Mammary microvascular endothelial cell (primary cell): ENCODE data around the gene F8A2. TPM values are rescaled to one million over a fixed set of nuclear protein-coding genes. Genes with fewer than 3 reads are reported as not detected.

Source experiments
- total RNA-seq: library from RNA; depleted of rRNA; stranded (reverse); fragments of >200 nt; gene quantifications from 2 replicates; pipeline ENCODE4 v1.2.3, GENCODE V29; 2015

The F8A2 gene
- not detected in 2 replicates for total RNA-seq

DNA sequence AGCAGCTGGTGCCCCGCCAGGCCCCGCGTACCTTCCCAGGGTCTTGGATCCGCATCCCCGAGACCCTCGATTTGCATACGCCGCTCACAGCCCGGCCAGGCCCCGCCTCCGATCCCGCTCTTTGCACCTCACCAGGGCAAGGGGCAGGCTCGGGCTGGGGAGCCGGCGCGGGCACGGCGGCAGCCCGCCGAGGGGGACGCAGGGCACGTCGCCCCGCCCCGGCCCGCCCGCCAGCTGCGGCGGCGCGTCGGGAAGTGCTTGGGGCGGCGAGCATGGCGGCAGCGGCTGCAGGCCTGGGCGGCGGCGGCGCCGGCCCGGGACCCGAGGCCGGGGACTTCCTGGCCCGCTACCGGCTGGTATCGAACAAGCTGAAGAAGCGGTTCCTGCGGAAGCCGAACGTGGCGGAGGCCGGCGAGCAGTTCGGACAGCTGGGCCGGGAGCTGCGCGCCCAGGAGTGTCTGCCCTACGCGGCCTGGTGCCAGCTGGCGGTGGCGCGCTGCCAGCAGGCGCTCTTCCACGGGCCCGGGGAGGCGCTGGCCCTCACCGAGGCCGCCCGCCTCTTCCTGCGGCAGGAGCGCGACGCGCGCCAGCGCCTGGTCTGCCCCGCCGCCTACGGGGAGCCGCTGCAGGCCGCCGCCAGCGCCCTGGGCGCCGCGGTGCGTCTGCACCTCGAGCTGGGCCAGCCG lies at the start of gene F8A2:
Gene F8A2, plus strand, starts transcription at position 253 of the 686 bp plus-strand sequence. Its CDS starts 20 bp downstream, at position 273.

GRCh38 chrX:155334486-155335336 lies 47.2 kb upstream of the F8A2 start, which contains the start of gene CLIC2:
Gene CLIC2 (minus strand): TSS chrX:155334614. CDS start chrX:155334427, 187 bp downstream.

Other genes starting within 250 kb of the F8A2 start
- 60.2 and 85.3 TPM in 2 replicates for gene VBP1, start 165.6 kb upstream of the F8A2 start, total RNA-seq
- gene RAB39B, start 117.6 kb upstream of the F8A2 start, total RNA-seq, result 0.05 TPM in 1 of 2 replicates, not detected in the other
- 6.9 and 9.5 TPM in 2 replicates for gene CLIC2, start 47.5 kb upstream of the F8A2 start, total RNA-seq
- 5.9 and 6.1 TPM in 2 replicates for gene F8A3, start 76.5 kb downstream of the F8A2 start, total RNA-seq
- 0.44 and 0.60 TPM in 2 replicates for gene SPRY3, start 230.5 kb downstream of the F8A2 start, total RNA-seq
- gene TMLHE, start 230.9 kb downstream of the F8A2 start, total RNA-seq, result 5.5 and 6.4 TPM in 2 replicates